ENCODE results near the gene WDFY4.

WDFY4 gene

DNA sequence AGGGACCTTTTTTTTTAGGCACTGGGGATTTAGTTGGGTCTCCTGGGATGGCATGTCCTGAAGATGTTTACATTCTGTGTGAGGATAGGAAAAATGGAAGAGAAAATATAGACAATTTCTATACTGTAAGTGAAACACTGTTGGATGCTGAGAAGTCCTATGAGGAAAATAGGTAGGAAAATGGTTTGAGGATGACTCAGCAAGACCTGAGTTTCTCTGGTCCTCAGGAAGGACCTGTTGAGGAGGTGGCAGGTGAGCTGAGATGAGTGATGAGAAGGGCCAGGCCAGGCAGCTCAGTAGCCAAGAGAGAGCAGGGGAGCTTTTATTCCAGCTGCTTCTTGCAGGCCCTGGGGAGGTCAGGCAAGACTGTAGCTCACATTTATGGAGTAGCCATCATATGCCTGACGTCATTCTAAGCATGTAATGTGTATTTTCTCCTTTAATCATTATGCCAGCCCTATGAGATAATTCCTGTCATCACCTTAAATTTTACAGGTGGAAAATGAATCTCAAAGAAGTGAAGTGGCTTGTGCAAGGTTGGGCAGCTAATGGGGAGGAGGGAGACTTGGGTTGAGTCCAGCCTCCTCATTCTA is 274.0 kb downstream of the WDFY4 start:
- DNase-seq, result no peak

GRCh38 chr10:48964038-48964437 is 279.4 kb downstream of the WDFY4 start:
- DNase-seq, result no peak

DNA sequence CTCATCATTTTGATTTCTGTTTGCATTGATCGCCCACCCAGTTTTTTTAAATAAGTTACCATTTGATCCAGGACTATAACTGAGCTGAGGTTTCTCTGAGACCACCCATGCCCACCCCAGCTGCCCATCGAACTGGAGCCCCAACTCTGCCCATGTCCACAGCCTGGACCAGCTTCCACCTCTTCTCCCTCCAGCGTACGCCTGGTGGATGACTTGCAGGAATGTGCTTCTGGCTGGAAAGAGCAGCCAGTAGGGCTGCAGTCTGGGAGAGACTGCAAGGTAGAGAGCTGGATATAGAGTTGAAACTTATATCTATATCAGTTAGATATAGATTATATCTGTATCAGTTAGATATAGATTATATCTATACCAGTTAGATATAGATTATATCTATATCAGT is 280.8 kb downstream of the WDFY4 start:
- no peak for DNase-seq

DNA sequence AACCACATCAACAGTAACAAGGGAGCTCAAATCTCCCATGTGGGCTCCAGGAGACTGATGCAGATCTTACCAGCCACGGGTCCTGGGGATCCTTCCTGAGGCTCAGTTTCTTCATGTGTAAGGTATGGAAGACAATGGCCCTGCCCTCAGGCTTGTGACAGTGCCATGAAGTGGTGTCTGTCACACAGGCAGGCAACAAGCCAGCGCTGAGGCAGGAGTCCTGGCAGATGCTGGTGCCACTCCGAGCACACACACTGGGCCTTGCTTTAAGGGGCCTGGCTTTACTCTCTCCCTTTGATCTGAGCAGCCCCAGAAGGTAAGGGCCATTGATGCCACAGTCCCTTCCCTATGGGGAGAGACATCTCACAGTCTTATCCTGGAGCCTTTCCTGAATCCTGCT is 283.4 kb downstream of the WDFY4 start:
- DNase-seq, result no peak

DNA sequence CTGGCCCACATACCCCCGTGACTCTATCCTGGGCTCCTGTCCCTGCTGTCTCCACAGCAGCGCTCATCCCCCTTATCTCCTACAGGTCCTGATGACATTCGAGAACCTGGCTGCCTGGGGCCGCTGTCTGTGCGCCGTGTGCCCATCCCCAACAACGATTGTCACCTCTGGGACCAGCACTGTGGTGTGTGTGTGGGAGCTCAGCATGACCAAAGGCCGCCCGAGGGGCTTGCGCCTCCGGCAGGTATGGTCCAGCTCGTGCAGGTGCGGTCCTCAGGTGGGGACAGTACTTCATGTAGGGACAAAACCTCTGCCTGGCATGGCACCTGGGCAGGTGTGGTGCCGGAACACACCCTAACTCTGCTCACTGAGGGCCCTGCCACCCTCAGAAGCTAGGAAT is 285.4 kb downstream of the WDFY4 start:
- DNase-seq, result no peak

DNA sequence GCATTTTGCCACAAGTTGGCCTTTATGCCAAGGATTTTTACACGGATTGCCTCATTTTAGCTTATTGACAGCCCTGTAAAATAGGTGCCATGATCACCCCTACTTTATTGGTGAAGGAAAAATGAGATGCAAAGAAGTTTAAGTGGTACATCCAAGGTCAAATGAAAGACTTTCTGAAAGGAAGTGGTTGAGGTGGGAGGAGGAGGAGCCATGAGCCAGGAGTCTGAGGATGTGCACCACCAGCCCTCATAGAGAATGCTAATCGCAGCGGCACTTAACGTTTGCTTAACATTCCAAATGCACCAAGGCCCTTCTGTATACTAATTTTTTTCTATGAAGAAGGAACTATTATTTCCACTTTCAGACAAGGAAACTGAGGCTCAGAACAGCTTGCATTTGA is 286.0 kb downstream of the WDFY4 start:
- DNase-seq, result no peak

- no peak for DNase-seq
Measured at GRCh38 chr10:48973065-48973464, 288.4 kb downstream of the WDFY4 start.

DNA sequence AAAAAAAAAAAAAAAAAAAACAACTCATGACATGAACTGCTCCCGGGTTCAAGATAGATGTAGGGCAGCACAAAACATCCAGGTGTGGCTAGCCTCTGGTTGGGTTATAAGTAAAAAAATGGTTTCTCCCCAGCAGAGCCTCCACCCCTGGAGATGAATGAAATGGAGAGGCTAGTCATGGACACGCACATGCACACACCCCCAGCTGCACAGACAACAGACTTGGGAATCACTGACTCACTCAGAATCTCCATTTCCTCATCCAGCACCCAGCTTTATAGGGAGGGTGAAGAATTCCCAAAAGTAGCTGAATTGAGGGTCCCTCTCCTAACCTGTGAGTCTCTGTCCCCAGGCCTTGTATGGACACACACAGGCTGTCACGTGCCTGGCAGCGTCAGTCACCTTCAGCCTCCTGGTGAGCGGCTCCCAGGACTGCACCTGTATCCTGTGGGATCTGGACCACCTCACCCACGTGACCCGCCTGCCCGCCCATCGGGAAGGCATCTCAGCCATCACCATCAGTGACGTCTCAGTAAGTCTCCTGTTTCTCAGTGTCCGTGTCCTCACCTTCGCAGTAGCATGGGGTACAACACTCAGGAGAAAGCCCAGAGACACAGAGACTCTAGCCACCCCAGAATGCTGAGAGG is 290.0 kb downstream of the WDFY4 start:
- DNase-seq, result no peak

DNA sequence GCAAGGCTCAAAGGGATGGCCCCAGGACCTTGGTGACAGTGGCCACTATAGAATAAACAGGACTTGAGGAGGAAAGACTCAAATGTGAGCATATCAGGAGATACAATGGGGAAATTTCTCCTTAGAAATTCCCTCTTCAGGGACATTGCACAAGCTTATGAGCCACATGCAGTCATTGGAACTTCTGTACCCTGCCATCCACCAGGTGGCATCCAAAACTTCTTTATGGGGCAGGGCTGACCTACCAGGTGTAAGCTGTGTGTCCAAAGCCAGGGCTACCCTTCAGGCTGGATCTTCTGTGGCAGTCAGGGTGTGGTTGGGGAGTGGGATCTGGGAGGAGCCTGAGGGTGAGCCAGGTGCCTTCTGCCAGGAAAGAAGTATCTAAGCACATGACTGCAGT is 291.5 kb downstream of the WDFY4 start:
- peak; percentile 3 for DNase-seq

DNA sequence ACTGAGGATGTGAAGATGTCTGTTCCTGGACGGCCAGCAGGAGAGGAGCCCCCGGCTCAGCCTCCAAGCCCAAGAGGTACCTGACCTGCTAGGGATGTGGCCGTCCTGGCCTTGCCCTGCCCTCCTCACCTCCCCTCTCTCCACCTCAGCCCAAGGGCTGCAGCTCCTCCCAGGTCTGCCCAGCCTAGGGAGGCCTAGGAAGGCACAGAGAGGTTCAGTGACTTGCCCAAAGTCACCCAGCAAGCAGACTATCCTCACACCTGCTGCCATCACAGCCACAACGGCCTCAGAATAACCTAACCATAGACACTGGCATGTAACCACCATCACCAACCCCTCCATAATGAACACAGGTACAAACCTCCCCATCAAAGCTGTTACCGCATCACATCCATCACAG is 293.6 kb downstream of the WDFY4 start:
- no peak for DNase-seq

- peak; percentile 22 for DNase-seq
Measured at GRCh38 chr10:48981310-48981907, 296.7 kb downstream of the WDFY4 start.

GRCh38 chr10:48982584-48982983 is 297.9 kb downstream of the WDFY4 start:
- no peak for DNase-seq

DNA sequence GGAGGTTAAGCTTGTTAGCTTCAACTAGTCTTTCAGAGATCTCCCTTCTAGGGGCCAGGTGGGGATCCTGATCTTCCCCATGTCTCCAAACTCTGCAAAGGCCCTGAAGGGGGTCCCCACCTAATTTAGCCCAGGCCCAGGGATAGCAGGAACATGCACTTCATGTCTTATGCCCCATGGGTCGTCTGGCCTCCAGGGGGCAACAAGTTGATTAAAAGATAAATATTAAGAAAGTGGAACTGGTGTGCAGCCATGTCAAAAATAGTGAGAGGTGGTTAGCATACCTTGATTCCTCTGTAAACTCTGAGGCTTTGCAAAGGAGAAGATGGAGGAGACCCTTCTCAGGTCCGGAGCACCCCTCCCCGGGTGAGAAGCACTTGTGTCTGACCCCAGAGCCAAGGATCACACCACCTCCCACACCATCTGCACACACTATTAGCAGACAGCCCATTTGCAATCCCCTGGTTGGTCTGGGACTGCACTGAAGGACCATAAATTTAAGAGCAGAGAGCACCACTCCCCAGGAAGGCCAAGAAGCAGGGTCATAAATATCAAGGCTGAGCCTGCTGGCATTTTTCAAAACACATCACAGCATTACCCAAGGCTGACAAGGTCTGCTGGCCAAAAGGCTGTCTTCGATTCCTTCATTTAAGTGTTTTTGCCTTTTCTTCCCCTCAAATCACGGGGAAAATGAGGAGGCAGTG is 299.1 kb downstream of the WDFY4 start:
- DNase-seq, result no peak

GRCh38 chr10:48985621-48986158 is 301.0 kb downstream of the WDFY4 start:
- no peak for DNase-seq

- DNase-seq, result no peak
Measured at GRCh38 chr10:48990226-48990625, 305.6 kb downstream of the WDFY4 start.

- DNase-seq, result no peak
Measured at GRCh38 chr10:48993627-48994026, 309.0 kb downstream of the WDFY4 start.

DNA sequence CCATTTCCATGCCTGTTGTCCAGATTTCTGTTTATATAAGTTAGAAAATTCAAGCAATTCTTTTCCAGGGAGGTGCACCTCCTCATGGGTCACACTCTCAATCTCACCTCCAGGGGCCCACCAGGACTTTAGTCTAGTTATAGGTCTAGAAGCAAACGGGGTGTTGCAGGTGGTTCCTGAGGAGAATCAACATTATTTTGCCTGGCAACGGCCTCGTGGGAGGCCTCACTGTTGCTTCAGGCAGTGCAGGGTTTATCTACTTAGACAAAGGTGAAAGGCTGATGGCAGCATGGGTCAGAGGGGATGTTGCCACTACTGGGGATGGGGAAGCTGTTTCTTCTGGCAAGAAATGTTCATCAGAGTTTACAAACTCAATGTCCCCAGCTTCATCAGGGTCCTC is 311.7 kb downstream of the WDFY4 start:
- no peak for DNase-seq

- DNase-seq, result no peak
Measured at GRCh38 chr10:48999346-48999745, 314.7 kb downstream of the WDFY4 start.

GRCh38 chr10:49000437-49001398 is 316.0 kb downstream of the WDFY4 start:
- DNase-seq, result no peak

DNA sequence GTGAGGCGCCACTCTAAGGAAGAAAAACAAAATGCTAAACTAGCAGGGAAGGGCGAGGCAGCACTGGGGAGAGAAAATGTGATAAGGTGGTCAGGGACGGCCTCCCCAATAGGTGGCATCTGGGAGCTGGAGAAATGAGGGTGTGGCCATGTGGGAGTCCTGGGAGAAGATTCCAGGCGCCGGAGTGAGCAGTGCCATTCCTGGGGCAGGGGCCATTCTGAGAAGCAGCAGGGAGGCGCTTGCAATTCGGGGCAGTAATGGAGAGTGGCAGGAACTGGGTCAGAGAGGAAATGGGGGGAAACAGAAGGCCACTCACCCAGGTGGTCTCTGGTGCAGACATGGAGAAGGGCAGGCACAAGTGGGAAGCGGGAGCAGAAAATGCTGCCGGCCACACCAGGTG is 316.7 kb downstream of the WDFY4 start:
- DNase-seq, result peak; percentile 12

DNA sequence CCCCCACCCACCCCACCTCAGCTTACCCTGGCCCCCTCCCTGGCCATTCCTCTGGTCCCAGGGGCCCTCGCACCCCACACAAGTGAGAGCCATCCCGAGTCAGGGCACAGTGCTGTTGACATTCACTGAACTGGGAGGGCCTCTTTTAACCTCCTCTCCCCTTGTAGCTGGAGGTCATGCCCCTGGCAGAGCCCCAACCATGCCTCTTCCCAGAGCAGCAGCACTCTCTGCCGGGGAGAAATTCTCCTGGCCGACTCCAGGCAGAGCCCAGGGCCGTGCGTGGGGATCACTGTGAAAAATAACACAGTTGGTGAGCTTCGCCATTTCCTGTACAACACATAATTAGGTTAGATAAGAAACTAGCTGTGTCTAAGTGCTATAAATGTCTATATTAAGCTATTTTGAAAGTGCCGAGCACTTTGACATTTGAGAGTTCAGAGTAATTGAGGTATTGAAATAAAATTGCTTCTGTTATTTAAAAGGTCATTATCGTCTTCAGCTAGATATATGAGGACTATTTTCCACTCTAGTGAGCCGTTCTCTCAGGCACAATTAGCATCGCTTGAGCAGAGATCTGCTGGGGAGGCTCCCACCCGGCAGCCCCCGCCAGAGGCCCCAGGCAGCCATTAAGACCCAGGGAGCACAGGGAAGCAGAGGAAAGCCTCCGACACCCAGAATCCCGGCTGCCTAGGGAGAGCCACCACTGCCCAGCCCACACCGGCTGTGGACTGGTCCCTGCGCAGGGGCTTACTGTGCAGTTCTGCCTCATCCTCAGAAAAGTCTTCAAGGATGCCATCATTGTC is 317.4 kb downstream of the WDFY4 start:
- DNase-seq, result no peak

DNA sequence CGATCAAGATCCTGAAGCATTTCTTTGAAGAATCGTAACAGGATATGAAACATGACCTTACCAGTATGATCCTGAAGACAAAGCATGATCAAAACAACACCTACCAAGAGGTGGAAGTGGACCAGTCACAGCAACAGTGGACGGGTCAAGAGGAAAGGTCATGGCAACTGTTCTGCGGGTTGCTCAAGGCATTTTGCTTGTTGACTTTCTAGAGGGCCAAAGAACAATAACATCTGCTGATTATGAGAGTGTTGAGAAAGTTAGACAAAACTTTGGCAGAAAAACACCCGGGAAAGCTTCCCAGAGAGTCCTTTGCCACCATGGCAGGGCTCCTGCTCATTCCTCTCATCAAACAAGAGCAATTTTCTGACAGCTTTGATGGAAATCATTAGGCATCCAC is 320.6 kb downstream of the WDFY4 start:
- no peak for DNase-seq

Data from fibroblast of skin of right biceps (primary cell).